Measurements from ENCODE around the gene DGKB.

DNA sequence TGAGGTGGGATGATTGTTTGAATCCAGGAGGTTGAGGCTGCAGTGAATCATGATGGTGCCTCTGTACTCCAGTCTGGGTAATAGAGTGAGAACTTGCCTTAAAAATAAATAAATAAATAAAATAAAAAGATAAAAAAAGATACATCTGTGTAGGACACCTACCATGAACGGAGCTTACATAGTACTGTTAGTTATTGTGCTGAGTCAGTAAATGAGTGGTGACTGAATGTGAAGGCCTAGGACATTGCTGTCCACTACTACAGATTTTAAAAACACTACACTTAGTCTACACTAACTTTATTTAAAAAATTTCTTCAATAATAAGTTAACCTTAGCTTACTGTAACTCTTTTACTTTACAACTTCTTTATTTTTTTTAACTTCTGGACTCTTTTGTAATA lies 806.4 kb downstream of the DGKB start:
- TF ChIP-seq, protein P1, sequence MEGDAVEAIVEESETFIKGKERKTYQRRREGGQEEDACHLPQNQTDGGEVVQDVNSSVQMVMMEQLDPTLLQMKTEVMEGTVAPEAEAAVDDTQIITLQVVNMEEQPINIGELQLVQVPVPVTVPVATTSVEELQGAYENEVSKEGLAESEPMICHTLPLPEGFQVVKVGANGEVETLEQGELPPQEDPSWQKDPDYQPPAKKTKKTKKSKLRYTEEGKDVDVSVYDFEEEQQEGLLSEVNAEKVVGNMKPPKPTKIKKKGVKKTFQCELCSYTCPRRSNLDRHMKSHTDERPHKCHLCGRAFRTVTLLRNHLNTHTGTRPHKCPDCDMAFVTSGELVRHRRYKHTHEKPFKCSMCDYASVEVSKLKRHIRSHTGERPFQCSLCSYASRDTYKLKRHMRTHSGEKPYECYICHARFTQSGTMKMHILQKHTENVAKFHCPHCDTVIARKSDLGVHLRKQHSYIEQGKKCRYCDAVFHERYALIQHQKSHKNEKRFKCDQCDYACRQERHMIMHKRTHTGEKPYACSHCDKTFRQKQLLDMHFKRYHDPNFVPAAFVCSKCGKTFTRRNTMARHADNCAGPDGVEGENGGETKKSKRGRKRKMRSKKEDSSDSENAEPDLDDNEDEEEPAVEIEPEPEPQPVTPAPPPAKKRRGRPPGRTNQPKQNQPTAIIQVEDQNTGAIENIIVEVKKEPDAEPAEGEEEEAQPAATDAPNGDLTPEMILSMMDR (conservative IDR thresholded peaks at IDR 0.05 in 1 of 2, IDR thresholded peaks at IDR 0.05 in 1 of 2; ENCODE audit: low read depth in 1 of 2, low read length in 2 of 2): no peak
- no peak for TF ChIP-seq EZH2 (IDR thresholded peaks at IDR 0.05; ENCODE audit: low read length, missing control alignments)
